Transverse colon (tissue), 4 donors: Measurements from ENCODE around the gene LUC7L2. TPM values are rescaled to one million over a fixed set of nuclear protein-coding genes. Genes with fewer than 3 reads are reported as not detected.

ENCODE experiments used
- DNase-seq: peaks from one replicate; pipeline ENCODE4 v3.0.0-alpha.2; 2019
- H3K27ac ChIP-seq, 4 donors: fragments of 200-600 bp; sonication (generic); 2 replicates each; pipeline ENCODE4 v1.5.1; 2016 to 2018; ENCODE audit warnings: inconsistent platforms in 4 of 4
- H3K27me3 ChIP-seq: fragments of 200-600 bp; sonication (generic); 2 replicates; pipeline ENCODE4 v1.5.1; 2017; ENCODE audit warnings: inconsistent platforms
- H3K36me3 ChIP-seq, 4 donors: fragments of 200-600 bp; sonication (generic); 2 replicates each; pipeline ENCODE4 v1.5.1; 2017 to 2019; ENCODE audit warnings: inconsistent platforms in 4 of 4
- H3K4me1 ChIP-seq, 4 donors: fragments of 200-600 bp; sonication (generic); 2 replicates each; pipeline ENCODE4 v1.5.1; 2017 to 2020; ENCODE audit warnings: inconsistent platforms in 4 of 4
- H3K4me3 ChIP-seq, 4 donors: fragments of 200-600 bp; sonication (generic); 1 replicate in 1 of 4; 2 replicates in 3 of 4; pipeline versions ENCODE4 v1.5.1 to v1.6.1; 2017 to 2019; ENCODE audit warnings: inconsistent platforms in 4 of 4
- H3K9me3 ChIP-seq, 2 donors: fragments of 200-600 bp; sonication (generic); 2 replicates each; pipeline ENCODE4 v1.5.1; 2017 to 2019; ENCODE audit warnings: inconsistent platforms in 2 of 2
- CTCF ChIP-seq, 5 experiments: fragments of 200-600 bp in 3 of 5; fragments of 450-650 bp in 2 of 5; sonication (generic) in 3 of 5; IDR thresholded peaks; 1 replicate in 2 of 5; 2 replicates in 3 of 5; pipeline ENCODE4 v1.5.1; 2016 to 2017; ENCODE audit warnings: antibody characterized with exemption in 5 of 5, inconsistent platforms in 3 of 5, mild to moderate bottlenecking in 2 of 5, moderate library complexity in 1 of 5
- EP300 ChIP-seq: sonication (generic); formaldehyde crosslinking; IDR thresholded peaks from one replicate; pipeline ENCODE4 v1.6.1; 2017; ENCODE audit warnings: antibody characterized with exemption, low read depth
- POLR2A ChIP-seq: fragments of 450-650 bp; IDR thresholded peaks from one replicate; pipeline ENCODE4 v1.6.1; 2016; ENCODE audit warnings: antibody characterized with exemption, mild to moderate bottlenecking, moderate library complexity
- POLR2AphosphoS5 ChIP-seq, 3 donors: sonication (generic); formaldehyde crosslinking; IDR thresholded peaks; one replicate each; pipeline ENCODE4 v1.6.1; 2016; ENCODE audit warnings: antibody characterized with exemption in 3 of 3
- WGBS, 2 donors: methylation state at CpG; one replicate each; pipeline ENCODE4 v1.1.5; 2018; ENCODE audit warnings: low coverage in 1 of 2; 5-methylcytosine and 5-hydroxymethylcytosine counted together
- in situ Hi-C, 4 donors: fragments of 200-750 bp; cut with MboI; loops; one replicate each; pipeline versions ENCODE4 v1.15.0 to v1.15.1; 2017; ENCODE audit warnings: low sequenced_read_pairs in 3 of 4, low pct_ligation_motif_present in 1 of 4, low pct_unique_long_range_greater_than_20kb in 1 of 4
- intact Hi-C: fragments of 100-400 bp; cut with DNase I; formaldehyde crosslinking; loops from one replicate; pipeline ENCODE4 v1.15.1; 2023; ENCODE audit warnings: low total_unique reads
- total RNA-seq, 4 donors: library from RNA; depleted of rRNA; stranded (reverse); fragments of >200 nt; gene quantifications; one replicate each; pipeline ENCODE4 v1.1.0, GENCODE V29; 2016

LUC7L2 gene
- total RNA-seq, 4 donors from 2014 or later = 57.3 to 111 (median 76.9) TPM

GRCh38 chr7:139393621-139394211 is 34.0 kb downstream of the LUC7L2 start:
- Histone ChIP-seq H3K27me3 (no peaks in the 10 kb centered on the region), H3K36me3 (peaks cover 0 to 29% (median 8%) of the 10 kb centered on the region in 4 donors), H3K4me1 (peaks cover 0 to 14% (median 3%) of the 10 kb centered on the region in 4 donors), H3K4me3 (no peak overlapping the region), H3K9me3 (no peaks in the 10 kb centered on the region), H3K27ac (no peak overlapping the region)
- WGBS, 2 donors = 94% methylated on average over 1 of the region's 1 CpG; no CpG with 5 or more reads in 1 of the 2 donors
- TF ChIP-seq POLR2A (no peak), CTCF (IDR thresholded peaks at IDR 0.05) (no peak), EP300 (no peak), POLR2AphosphoS5 (IDR thresholded peaks at IDR 0.05) (no peak)
- intact Hi-C loops = no loop called here
- in situ Hi-C loops = no loop called here
- DNase-seq = no peak

- 66 to 84% methylated on average over 2 to 3 of the region's 3 CpGs for WGBS, 2 donors
- Histone ChIP-seq H3K9me3 (no peaks in the 10 kb centered on the region), H3K4me1 (peaks cover 0 to 14% (median 3%) of the 10 kb centered on the region in 4 donors), H3K27ac (no peak overlapping the region), H3K27me3 (no peaks in the 10 kb centered on the region), H3K4me3 (no peak overlapping the region), H3K36me3 (peaks cover 0 to 21% (median 7%) of the 10 kb centered on the region in 4 donors)
- intact Hi-C loops (no loop called here), in situ Hi-C loops (no loop called here)
- no peak for TF ChIP-seq POLR2AphosphoS5 (IDR thresholded peaks at IDR 0.05)
- TF ChIP-seq POLR2A = no peak
- TF ChIP-seq EP300 = no peak
- DNase-seq = no peak
These were observed 34.8 kb downstream of the LUC7L2 start for GRCh38 chr7:139394540-139394939.

GRCh38 chr7:139396323-139396951 is 36.7 kb downstream of the LUC7L2 start:
- Histone ChIP-seq H3K27ac (no peak overlapping the region), H3K27me3 (no peaks in the 10 kb centered on the region), H3K4me1 (peaks cover 0 to 14% (median 3%) of the 10 kb centered on the region in 4 donors), H3K4me3 (no peak overlapping the region), H3K36me3 (peaks cover 0 to 22% (median 10%) of the 10 kb centered on the region in 4 donors), H3K9me3 (no peaks in the 10 kb centered on the region)
- in situ Hi-C loops (no loop called here), intact Hi-C loops (no loop called here)
- 86 to 89% methylated on average over 3 of the region's 3 CpGs for WGBS, 2 donors
- no peak for TF ChIP-seq CTCF (IDR thresholded peaks at IDR 0.05)
- TF ChIP-seq POLR2AphosphoS5 (IDR thresholded peaks at IDR 0.05) = no peak
- no peak for TF ChIP-seq POLR2A
- no peak for TF ChIP-seq EP300
- no peak for DNase-seq

- in situ Hi-C loops = no loop called here
- no peak for TF ChIP-seq EP300
- TF ChIP-seq CTCF (IDR thresholded peaks at IDR 0.05) = no peak
- TF ChIP-seq POLR2AphosphoS5 (IDR thresholded peaks at IDR 0.05) = no peak
- TF ChIP-seq POLR2A = no peak
- H3K27me3 ChIP-seq = no peaks in the 10 kb centered on the region
- no peak overlapping the region for H3K27ac ChIP-seq
- H3K36me3 ChIP-seq = peaks cover 0 to 26% (median 9%) of the 10 kb centered on the region in 4 donors
- no peak for DNase-seq
- no peak overlapping the region for H3K4me3 ChIP-seq
- intact Hi-C loops = no loop called here
- no peaks in the 10 kb centered on the region for H3K9me3 ChIP-seq
- H3K4me1 ChIP-seq = peaks cover 0 to 14% (median 3%) of the 10 kb centered on the region in 4 donors
These were observed 37.5 kb downstream of the LUC7L2 start for GRCh38 chr7:139397192-139397591.
